Measurements from ENCODE around the gene MAPKAPK2. TPM values are rescaled to one million over a fixed set of nuclear protein-coding genes. Genes with fewer than 3 reads are reported as not detected.

The MAPKAPK2 gene
- total RNA-seq, result 55.9 and 61.2 TPM in 2 replicates

DNA sequence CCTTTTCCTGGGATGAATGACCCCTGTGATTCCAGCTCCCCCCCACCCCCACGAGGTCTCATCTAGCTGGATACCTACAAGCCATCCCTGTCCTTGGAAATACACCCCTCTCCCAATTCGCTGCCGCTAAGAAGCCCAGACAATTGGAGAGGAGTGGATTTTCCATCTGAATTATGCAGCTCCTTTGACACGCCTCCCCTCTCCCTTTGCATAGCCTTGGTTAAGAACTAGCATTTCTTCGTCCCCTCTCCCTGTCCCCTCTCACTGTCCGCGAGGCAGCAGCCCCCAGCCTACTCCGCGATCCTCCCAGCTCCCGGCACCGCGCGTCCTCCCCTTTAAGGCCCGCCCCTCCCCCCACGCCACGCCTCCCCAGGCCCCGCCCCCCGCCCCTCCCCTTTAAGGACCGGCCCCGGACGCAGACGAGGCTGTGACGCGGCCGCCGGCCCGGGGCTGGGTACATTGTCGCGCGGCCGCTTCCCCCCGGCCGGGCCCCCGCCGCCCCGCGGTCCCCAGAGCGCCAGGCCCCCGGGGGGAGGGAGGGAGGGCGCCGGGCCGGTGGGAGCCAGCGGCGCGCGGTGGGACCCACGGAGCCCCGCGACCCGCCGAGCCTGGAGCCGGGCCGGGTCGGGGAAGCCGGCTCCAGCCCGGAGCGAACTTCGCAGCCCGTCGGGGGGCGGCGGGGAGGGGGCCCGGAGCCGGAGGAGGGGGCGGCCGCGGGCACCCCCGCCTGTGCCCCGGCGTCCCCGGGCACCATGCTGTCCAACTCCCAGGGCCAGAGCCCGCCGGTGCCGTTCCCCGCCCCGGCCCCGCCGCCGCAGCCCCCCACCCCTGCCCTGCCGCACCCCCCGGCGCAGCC is at the start of gene MAPKAPK2:
Gene MAPKAPK2 (plus strand): TSS at position 428 of the 856 bp plus-strand sequence. CDS start 325 bp downstream, at position 753.

DNA sequence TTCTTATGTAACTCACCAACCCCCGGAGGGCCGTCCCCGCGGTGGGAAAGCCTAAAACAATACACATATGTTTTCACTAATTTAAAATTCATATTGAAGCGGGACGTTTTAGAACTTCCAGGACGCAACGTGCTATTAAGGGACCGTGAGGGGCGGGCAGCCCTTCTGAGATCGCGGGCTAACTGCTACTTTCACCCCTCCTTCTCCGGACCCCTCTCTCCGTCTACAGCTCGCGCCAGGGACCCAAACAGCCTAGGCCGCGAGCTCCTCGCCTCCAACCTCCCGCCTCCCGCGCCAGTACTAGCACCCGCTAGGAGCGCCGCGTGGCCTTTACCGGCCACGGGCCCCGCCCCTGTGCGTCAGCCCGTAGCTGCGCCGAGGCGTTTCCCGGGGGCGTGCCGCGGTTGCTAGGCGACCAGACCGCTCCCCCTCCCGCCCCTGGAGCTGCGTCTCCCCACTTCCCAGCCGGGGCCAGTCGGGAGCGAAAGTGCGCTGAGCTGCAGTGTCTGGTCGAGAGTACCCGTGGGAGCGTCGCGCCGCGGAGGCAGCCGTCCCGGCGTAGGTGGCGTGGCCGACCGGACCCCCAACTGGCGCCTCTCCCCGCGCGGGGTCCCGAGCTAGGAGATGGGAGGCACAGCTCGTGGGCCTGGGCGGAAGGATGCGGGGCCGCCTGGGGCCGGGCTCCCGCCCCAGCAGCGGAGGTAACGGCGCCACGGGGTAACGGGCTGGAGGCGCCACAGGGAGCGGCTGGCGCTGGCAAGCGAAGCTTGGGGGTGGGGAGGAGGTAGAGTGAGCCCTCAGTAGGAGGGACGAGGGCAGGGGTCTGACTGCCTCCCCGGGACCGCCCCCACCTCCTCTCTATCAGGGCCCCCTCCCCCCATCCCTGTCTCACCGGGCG is 49.4 kb upstream of the MAPKAPK2 start, which contains the start of gene DYRK3:
Gene DYRK3 (plus strand): TSS at position 457 of the 898 bp plus-strand sequence. CDS start 168 bp downstream, at position 625.

DNA sequence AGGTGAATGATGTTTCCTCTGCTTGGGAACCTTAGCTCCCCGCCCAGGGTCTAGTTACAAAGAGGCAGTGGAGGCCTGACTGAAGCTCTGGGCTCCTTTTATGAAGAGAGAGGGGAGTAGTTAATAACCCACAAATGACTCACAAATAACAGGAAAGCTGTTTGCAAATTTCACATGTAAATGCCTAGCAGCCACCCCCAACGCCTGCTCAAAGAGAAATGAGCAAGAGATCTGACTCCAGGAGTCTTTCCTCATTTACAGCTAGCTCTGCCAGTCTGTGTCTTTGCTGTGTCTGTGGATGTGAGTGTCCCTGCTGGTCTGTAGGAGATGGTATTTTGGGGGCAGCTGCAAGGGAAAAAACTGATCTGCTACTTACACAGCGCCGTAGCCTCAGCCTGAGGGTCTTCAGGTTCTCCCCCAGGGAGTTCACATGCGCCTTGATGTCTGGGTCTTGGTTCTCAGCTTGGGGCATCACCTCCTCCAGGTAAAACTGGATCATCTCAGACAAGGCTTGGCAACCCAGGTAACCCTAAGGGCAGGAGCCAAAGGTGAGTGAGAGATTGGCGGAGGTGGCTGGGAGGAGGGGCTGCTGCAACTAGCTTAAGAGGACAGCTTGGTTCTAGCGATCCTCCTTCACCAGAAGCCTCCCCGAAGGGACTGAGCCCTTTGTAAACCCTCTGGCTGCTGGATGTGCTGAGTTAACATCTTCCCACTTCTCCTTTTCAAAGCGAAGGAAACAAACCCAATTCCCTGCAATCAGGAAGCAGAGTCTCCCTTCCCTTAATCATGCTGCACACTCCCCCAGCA is 86.0 kb downstream of the MAPKAPK2 start, which contains the start of gene IL19:
Gene IL19 (plus strand): TSS at position 243 of the 807 bp plus-strand sequence. CDS start 65,890 bp downstream, outside the sequence.

DNA sequence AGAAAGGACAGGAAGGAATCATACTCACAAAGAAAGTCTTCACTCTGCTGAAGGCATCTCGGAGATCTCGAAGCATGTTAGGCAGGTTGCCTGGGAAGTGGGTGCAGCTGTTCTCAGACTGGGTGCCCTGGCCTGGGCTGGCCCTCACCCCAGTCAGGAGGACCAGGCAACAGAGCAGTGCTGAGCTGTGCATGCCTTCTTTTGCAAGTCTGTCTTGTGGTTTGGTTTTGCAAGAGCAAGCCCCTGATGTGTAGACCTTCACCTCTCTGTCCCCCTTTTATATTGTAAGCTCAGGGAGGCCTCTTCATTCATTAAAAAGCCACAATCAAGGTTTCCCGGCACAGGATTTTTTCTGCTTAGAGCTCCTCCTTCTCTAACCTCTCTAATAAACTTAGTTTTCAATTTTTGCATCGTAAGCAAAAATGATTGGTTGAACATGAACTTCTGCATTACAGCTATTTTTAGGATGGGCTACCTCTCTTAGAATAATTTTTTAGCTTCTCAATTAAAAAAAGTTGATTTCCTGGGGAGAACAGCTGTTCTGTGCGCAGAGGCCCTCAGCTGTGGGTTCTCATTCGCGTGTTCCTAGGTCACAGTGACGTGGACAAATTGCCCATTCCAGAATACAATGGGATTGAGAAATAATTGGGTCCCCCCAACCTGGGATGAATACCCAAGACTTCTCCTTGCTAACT is 87.7 kb downstream of the MAPKAPK2 start, which contains the start of gene IL10:
Gene IL10 (minus strand): TSS at position 252 of the 695 bp plus-strand sequence. CDS start 59 bp downstream, at position 193.

Other genes starting within 250 kb of the MAPKAPK2 start
- 18.9 and 19.9 TPM in 2 replicates for gene IKBKE, start 214.4 kb upstream of the MAPKAPK2 start, total RNA-seq
- 2.1 and 16.4 TPM in 2 replicates for gene RASSF5, start 177.4 kb upstream of the MAPKAPK2 start, total RNA-seq
- gene EIF2D, start 72.4 kb upstream of the MAPKAPK2 start, total RNA-seq, result 39.1 and 56.4 TPM in 2 replicates
- 7.1 and 8.1 TPM in 2 replicates for gene DYRK3, start 49.4 kb upstream of the MAPKAPK2 start, total RNA-seq
- not detected in 2 replicates for gene IL19, start 85.9 kb downstream of the MAPKAPK2 start, total RNA-seq
- gene IL10, start 87.6 kb downstream of the MAPKAPK2 start, total RNA-seq, result 0.63 TPM in 1 of 2 replicates, not detected in the other
- not detected in 2 replicates for gene IL20, start 180.7 kb downstream of the MAPKAPK2 start, total RNA-seq
- gene IL24, start 212.5 kb downstream of the MAPKAPK2 start, total RNA-seq, result not detected in 2 replicates
- gene FCMR, start 237.0 kb downstream of the MAPKAPK2 start, total RNA-seq, result not detected in 2 replicates

All from mesangial cell (primary cell).